Left ventricle myocardium inferior (tissue), 1 donor: ENCODE data around the gene KCTD16. TPM values are rescaled to one million over a fixed set of nuclear protein-coding genes. Genes with fewer than 3 reads are reported as not detected.

ENCODE experiments used
- DNase-seq: peaks from one replicate; pipeline ENCODE4 v3.0.0-alpha.2; 2020
- H3K27ac ChIP-seq: fragments of 200-600 bp; replicated peaks from 2 replicates; pipeline ENCODE4 v1.8.0; 2021
- H3K27me3 ChIP-seq: fragments of 200-600 bp; 2 replicates; pipeline ENCODE4 v1.8.0; 2021; ENCODE audit warnings: low read depth
- H3K36me3 ChIP-seq: fragments of 200-600 bp; 2 replicates; pipeline ENCODE4 v1.8.0; 2021
- H3K4me1 ChIP-seq: fragments of 200-600 bp; 2 replicates; pipeline ENCODE4 v1.8.0; 2021
- H3K4me3 ChIP-seq: fragments of 200-600 bp; 2 replicates; pipeline ENCODE4 v1.8.0; 2021; ENCODE audit warnings: mild to moderate bottlenecking, moderate library complexity
- H3K9me3 ChIP-seq: fragments of 200-600 bp; replicated peaks from 2 replicates; pipeline ENCODE4 v1.8.0; 2021
- CTCF ChIP-seq: fragments of 200-600 bp; IDR thresholded peaks from 2 replicates; pipeline ENCODE4 v1.8.0; 2021; ENCODE audit warnings: antibody characterized with exemption, mild to moderate bottlenecking, borderline replicate concordance
- intact Hi-C: fragments of 100-400 bp; cut with micrococcal nuclease; formaldehyde crosslinking; loops from one replicate; pipeline ENCODE4 v1.11.0; 2022
- total RNA-seq: library from RNA; stranded (reverse); fragmentation: NEBNext Ultra II Directional; extraction: Animal tissue kit (Norgen Biotek cat#: 25700); gene quantifications from one replicate; pipeline ENCODE4 v1.2.1, GENCODE V29; 2021
- donor health status: DM: no; HTN: yes; CAD: no; lungs with severe emphysema.

Gene KCTD16
- total RNA-seq, 1 donor from 2014 or later, result 0.08 TPM

DNA sequence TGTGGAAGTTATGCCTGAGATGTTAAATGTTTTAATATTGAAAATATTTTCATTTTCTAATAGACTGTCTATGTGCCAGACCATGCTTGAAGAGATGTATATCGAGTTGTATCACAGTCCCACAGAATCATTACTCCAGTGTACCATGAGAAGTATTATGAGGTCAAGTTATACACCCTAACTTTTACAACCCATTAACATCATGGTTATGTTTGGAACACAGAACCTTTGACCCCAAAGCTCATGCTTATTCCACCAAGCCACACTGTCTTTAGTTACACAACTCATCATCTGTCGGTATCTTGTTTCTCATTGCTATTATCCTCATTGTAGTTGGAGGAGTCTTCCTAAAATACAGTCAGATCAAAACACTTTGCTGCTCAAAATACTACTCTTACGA lies 248.0 kb downstream of the KCTD16 start:
- no peak overlapping the region for H3K27ac ChIP-seq
- no peak for TF ChIP-seq CTCF
- intact Hi-C loops, result no loop called here
- no peaks in the 10 kb centered on the region for H3K9me3 ChIP-seq
- H3K36me3 ChIP-seq, result no peaks in the 10 kb centered on the region
- H3K4me3 ChIP-seq, result no peak overlapping the region
- no peak for DNase-seq
- H3K27me3 ChIP-seq, result no peaks in the 10 kb centered on the region
- H3K4me1 ChIP-seq, result peaks cover 10% of the 10 kb centered on the region

DNA sequence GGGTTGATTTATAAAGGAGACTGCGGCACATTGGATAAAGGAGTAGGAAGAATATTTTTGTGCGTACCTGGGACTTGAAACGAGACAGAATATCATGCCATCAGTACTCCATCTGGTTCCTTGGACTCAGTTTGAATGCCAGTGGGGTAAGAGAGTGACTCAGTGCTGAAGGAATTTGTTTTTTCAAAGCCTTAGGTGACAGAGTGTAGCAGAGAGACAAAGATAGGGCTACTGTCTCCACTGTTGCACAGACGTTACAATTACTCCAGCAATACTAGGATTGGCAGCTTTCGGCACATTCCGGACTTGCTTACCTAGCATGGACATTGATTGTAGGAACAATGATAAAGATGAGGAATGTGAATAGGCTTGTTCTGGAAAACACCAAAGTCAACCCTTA lies 250.7 kb downstream of the KCTD16 start:
- no peak for TF ChIP-seq CTCF
- Histone ChIP-seq H3K27ac (no peak overlapping the region), H3K9me3 (no peaks in the 10 kb centered on the region), H3K4me3 (no peak overlapping the region), H3K4me1 (peaks cover 10% of the 10 kb centered on the region), H3K27me3 (no peaks in the 10 kb centered on the region), H3K36me3 (no peaks in the 10 kb centered on the region)
- intact Hi-C loops, result no loop called here
- DNase-seq, result no peak

- DNase-seq, result no peak
- no peak for TF ChIP-seq CTCF
- Histone ChIP-seq H3K36me3 (no peaks in the 10 kb centered on the region), H3K9me3 (no peaks in the 10 kb centered on the region), H3K4me3 (no peak overlapping the region), H3K27me3 (no peaks in the 10 kb centered on the region), H3K27ac (no peak overlapping the region), H3K4me1 (peaks cover 10% of the 10 kb centered on the region)
- intact Hi-C loops, result no loop called here
These were observed 251.5 kb downstream of the KCTD16 start for GRCh38 chr5:144422018-144422727.

DNA sequence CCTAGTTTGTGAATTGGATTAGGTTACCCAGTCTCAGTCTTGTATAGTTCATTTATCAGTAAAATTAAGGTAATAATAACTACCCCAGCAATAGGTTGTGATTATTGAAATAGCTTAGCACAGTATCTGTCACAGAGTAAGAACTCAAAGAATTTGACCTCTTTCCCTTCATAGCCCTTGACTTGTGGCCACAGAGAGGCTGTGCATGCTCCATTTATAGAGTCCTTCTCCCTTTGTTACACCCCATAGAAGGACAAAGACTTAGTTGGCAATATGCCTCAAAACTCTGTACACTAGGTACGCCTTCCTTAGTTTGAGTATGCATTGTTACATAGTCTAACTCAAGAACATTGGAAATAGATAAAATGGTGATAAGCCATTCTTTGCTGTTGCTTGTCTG lies 257.2 kb downstream of the KCTD16 start:
- Histone ChIP-seq H3K9me3 (no peaks in the 10 kb centered on the region), H3K4me1 (no peaks in the 10 kb centered on the region), H3K27me3 (no peaks in the 10 kb centered on the region), H3K4me3 (no peak overlapping the region), H3K27ac (no peak overlapping the region), H3K36me3 (no peaks in the 10 kb centered on the region)
- intact Hi-C loops, result no loop called here
- no peak for TF ChIP-seq CTCF
- no peak for DNase-seq

DNA sequence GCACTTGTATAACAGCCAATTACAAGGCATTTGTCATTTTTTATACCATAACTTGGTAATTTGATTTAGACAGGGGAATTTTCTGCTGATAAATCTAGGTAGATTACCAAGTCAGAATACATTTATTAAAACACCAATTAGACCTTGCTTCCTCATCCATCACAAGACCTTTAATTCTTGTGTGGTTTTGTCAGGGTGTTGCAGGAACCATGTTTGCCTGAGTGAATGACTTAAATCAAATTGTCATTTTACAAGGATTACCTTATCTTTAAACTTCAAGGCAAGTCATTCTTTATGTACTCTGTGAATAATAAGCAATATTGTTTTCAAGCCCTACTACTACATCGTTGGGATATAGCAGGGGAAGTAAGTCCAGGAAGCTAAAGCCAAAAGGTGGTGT lies 257.7 kb downstream of the KCTD16 start:
- no peak overlapping the region for H3K27ac ChIP-seq
- no peaks in the 10 kb centered on the region for H3K9me3 ChIP-seq
- H3K36me3 ChIP-seq, result no peaks in the 10 kb centered on the region
- H3K4me1 ChIP-seq, result no peaks in the 10 kb centered on the region
- TF ChIP-seq CTCF, result no peak
- no peak for DNase-seq
- intact Hi-C loops, result no loop called here
- no peak overlapping the region for H3K4me3 ChIP-seq
- H3K27me3 ChIP-seq, result no peaks in the 10 kb centered on the region
